Measurements from ENCODE around the gene PLD1. TPM values are rescaled to one million over a fixed set of nuclear protein-coding genes. Genes with fewer than 3 reads are reported as not detected.

PLD1 gene
- total and polyA plus RNA-seq, 8 donors, result 3.4 to 43.0 (median 11.0) TPM

- Histone ChIP-seq H3K36me3 (no peaks in the 10 kb centered on the region), H3K4me3 (no peak overlapping the region), H3K4me1 (peaks cover 9 to 53% (median 26%) of the 10 kb centered on the region in 4 donors), H3K27me3 (no peaks in the 10 kb centered on the region), H3K9me3 (no peaks in the 10 kb centered on the region), H3K27ac (peak overlapping the region in 2 of 5 donors; percentile 43 to 48)
- intact Hi-C loops (cut with DNase I; ENCODE audit: low total_unique reads), result no loop called here
- no peak for TF ChIP-seq EP300 (IDR thresholded peaks at IDR 0.05)
- TF ChIP-seq CTCF (IDR thresholded peaks at IDR 0.05), result no peak
- no peak for TF ChIP-seq POLR2AphosphoS5 (IDR thresholded peaks at IDR 0.05)
- no peak for TF ChIP-seq POLR2A (IDR thresholded peaks at IDR 0.05)
- no peak for DNase-seq
- 69 to 92% (median 83%) methylated on average over 2 of the region's 2 CpGs for WGBS, 5 donors
Observed at GRCh38 chr3:171792531-171792930, 17.8 kb downstream of the PLD1 start.

- intact Hi-C loops (cut with DNase I; ENCODE audit: low total_unique reads), result no loop called here
- Histone ChIP-seq H3K9me3 (no peaks in the 10 kb centered on the region), H3K27me3 (no peaks in the 10 kb centered on the region), H3K4me3 (no peak overlapping the region), H3K36me3 (no peaks in the 10 kb centered on the region), H3K4me1 (peaks cover 6 to 46% (median 26%) of the 10 kb centered on the region in 4 donors), H3K27ac (peak overlapping the region; percentile 13 to 50 (median 43))
- no peak for DNase-seq
- TF ChIP-seq POLR2A (IDR thresholded peaks at IDR 0.05) (no peak), EP300 (IDR thresholded peaks at IDR 0.05) (no peak), CTCF (IDR thresholded peaks at IDR 0.05) (no peak), POLR2AphosphoS5 (IDR thresholded peaks at IDR 0.05) (peak in 1 of 3 donors; percentile 41)
- 29 to 57% (median 38%) methylated on average over 5 of the region's 5 CpGs for WGBS, 5 donors
Observed at GRCh38 chr3:171791692-171792076, 18.6 kb downstream of the PLD1 start.

- TF ChIP-seq POLR2A (IDR thresholded peaks at IDR 0.05), result no peak
- TF ChIP-seq EP300 (IDR thresholded peaks at IDR 0.05), result no peak
- no peak for TF ChIP-seq CTCF (IDR thresholded peaks at IDR 0.05)
- TF ChIP-seq POLR2AphosphoS5 (IDR thresholded peaks at IDR 0.05), result no peak
- Histone ChIP-seq H3K4me3 (no peak overlapping the region), H3K4me1 (peaks cover 6 to 46% (median 26%) of the 10 kb centered on the region in 4 donors), H3K27ac (peak overlapping the region in 4 of 5 donors; percentile 42 to 50 (median 46)), H3K9me3 (no peaks in the 10 kb centered on the region), H3K27me3 (no peaks in the 10 kb centered on the region), H3K36me3 (no peaks in the 10 kb centered on the region)
- intact Hi-C loops (cut with DNase I; ENCODE audit: low total_unique reads), result no loop called here
- DNase-seq, result no peak
- 26 to 59% (median 40%) methylated on average over 5 of the region's 5 CpGs for WGBS, 5 donors
Observed at GRCh38 chr3:171790898-171791691, 19.2 kb downstream of the PLD1 start.

- 53 to 95% (median 63%) methylated on average over 2 of the region's 2 CpGs for WGBS, 5 donors
- TF ChIP-seq POLR2AphosphoS5 (IDR thresholded peaks at IDR 0.05) (no peak), POLR2A (IDR thresholded peaks at IDR 0.05) (no peak), CTCF (IDR thresholded peaks at IDR 0.05) (no peak), EP300 (IDR thresholded peaks at IDR 0.05) (no peak)
- Histone ChIP-seq H3K27ac (no peak overlapping the region), H3K4me3 (no peak overlapping the region), H3K27me3 (no peaks in the 10 kb centered on the region), H3K4me1 (peaks cover 6 to 46% (median 26%) of the 10 kb centered on the region in 4 donors), H3K36me3 (no peaks in the 10 kb centered on the region), H3K9me3 (no peaks in the 10 kb centered on the region)
- intact Hi-C loops (cut with DNase I; ENCODE audit: low total_unique reads), result no loop called here
- DNase-seq, result no peak
Observed at GRCh38 chr3:171790574-171790897, 19.7 kb downstream of the PLD1 start.
